HG03135 (cell line): Measurements from ENCODE around the gene ARHGEF7.

ENCODE experiments used
- ATAC-seq: cut with Tn5 transposase; IDR thresholded peaks from one replicate; pipeline ENCODE4 v1.9.1; 2021; ENCODE audit warnings: mild to moderate bottlenecking, moderate library complexity; ENCODE audit not compliant: unreplicated experiment

The ARHGEF7 gene

GRCh38 chr13:111292710-111293485, 177.8 kb downstream of the ARHGEF7 start:
- ATAC-seq, result no peak

- ATAC-seq, result no peak
These were observed 180.8 kb downstream of the ARHGEF7 start for GRCh38 chr13:111295886-111296285.

GRCh38 chr13:111296417-111296816, 181.3 kb downstream of the ARHGEF7 start:
- no peak for ATAC-seq

GRCh38 chr13:111298214-111298975, 183.3 kb downstream of the ARHGEF7 start:
- ATAC-seq, result no peak

- no peak for ATAC-seq
These were observed 187.1 kb downstream of the ARHGEF7 start for GRCh38 chr13:111302045-111302726.

GRCh38 chr13:111303559-111303958, 188.4 kb downstream of the ARHGEF7 start:
- ATAC-seq, result peak; percentile 4

GRCh38 chr13:111304041-111304544, 189.0 kb downstream of the ARHGEF7 start:
- ATAC-seq, result peak; percentile 86

GRCh38 chr13:111304603-111305289, 189.6 kb downstream of the ARHGEF7 start:
- ATAC-seq, result peak; percentile 43

GRCh38 chr13:111312944-111313590, 198.0 kb downstream of the ARHGEF7 start:
- ATAC-seq, result no peak

GRCh38 chr13:111313911-111314425, 198.9 kb downstream of the ARHGEF7 start:
- ATAC-seq, result no peak

GRCh38 chr13:111314852-111315251, 199.7 kb downstream of the ARHGEF7 start:
- ATAC-seq, result no peak

GRCh38 chr13:111315347-111315995, 200.4 kb downstream of the ARHGEF7 start:
- ATAC-seq, result no peak

- ATAC-seq, result no peak
These were observed 201.1 kb downstream of the ARHGEF7 start for GRCh38 chr13:111316161-111316730.

GRCh38 chr13:111317042-111317550, 202.0 kb downstream of the ARHGEF7 start:
- no peak for ATAC-seq

GRCh38 chr13:111317571-111318345, 202.6 kb downstream of the ARHGEF7 start:
- no peak for ATAC-seq

- ATAC-seq, result no peak
These were observed 203.3 kb downstream of the ARHGEF7 start for GRCh38 chr13:111318386-111318785.

GRCh38 chr13:111319521-111319920, 204.4 kb downstream of the ARHGEF7 start:
- ATAC-seq, result no peak
